ENCODE data around the gene ABTB2. TPM values are rescaled to one million over a fixed set of nuclear protein-coding genes. Genes with fewer than 3 reads are reported as not detected.
"Not testable (repeated sequence)": the region's sequence is repeated elsewhere in the genome, so short reads cannot be mapped to it uniquely, and the experiment has no call there.

Gene ABTB2
- total RNA-seq, 2 experiments from 2014 or later: 2.4 to 2.5 TPM

GRCh38 chr11:34395916-34396550, 38.2 kb upstream of the ABTB2 start:
- intact Hi-C loops (cut with micrococcal nuclease): no loop called here
- H3K4me1 Mint-ChIP-seq (ENCODE audit: low read depth): no peaks in the 10 kb centered on the region
- H3K4me3 Mint-ChIP-seq: no peak overlapping the region
- ATAC-seq: no peak
- no peak for TF ChIP-seq CTCF (IDR thresholded peaks at IDR 0.05)
- peaks cover 14% of the 10 kb centered on the region for H3K27me3 Mint-ChIP-seq
- no peak for DNase-seq
- POLR2A ChIA-PET: no interaction called here
- H3K36me3 Mint-ChIP-seq (ENCODE audit: low read depth): peaks cover 8% of the 10 kb centered on the region
- H3K27ac Mint-ChIP-seq: no peak overlapping the region
- H3K9me3 Mint-ChIP-seq: peaks cover 14% of the 10 kb centered on the region
- CTCF ChIA-PET: interaction anchor here (0.8 kb wide), 1 partner anchor 20 kb away, joined by 3 read pairs; no protein-coding TSS in a partner anchor

- ChIA-PET CTCF (interaction anchor here (1.0 kb wide), 1 partner anchor 9 kb away, joined by 3 read pairs; no protein-coding TSS in a partner anchor), POLR2A (no interaction called here)
- no peaks in the 10 kb centered on the region for H3K4me1 Mint-ChIP-seq (ENCODE audit: low read depth)
- peaks cover 8% of the 10 kb centered on the region for H3K36me3 Mint-ChIP-seq (ENCODE audit: low read depth)
- no peak for TF ChIP-seq CTCF (IDR thresholded peaks at IDR 0.05)
- DNase-seq (no peak), ATAC-seq (no peak)
- intact Hi-C loops (cut with micrococcal nuclease): no loop called here
- H3K27me3 Mint-ChIP-seq: peaks cover 14% of the 10 kb centered on the region
- peaks cover 14% of the 10 kb centered on the region for H3K9me3 Mint-ChIP-seq
- no peak overlapping the region for H3K4me3 Mint-ChIP-seq
- no peak overlapping the region for H3K27ac Mint-ChIP-seq
Observed at GRCh38 chr11:34394771-34395300, 37.0 kb upstream of the ABTB2 start.

GRCh38 chr11:34387653-34388052, 29.8 kb upstream of the ABTB2 start:
- Mint-ChIP-seq H3K4me3 (no peak overlapping the region), H3K27ac (no peak overlapping the region), H3K27me3 (peaks cover 14% of the 10 kb centered on the region), H3K9me3 (no peaks in the 10 kb centered on the region), H3K4me1 (ENCODE audit: low read depth) (peaks cover 2% of the 10 kb centered on the region), H3K36me3 (ENCODE audit: low read depth) (no peaks in the 10 kb centered on the region)
- ChIA-PET CTCF (no interaction called here), POLR2A (interaction anchor here (0.6 kb wide), 1 partner anchor 93 kb away, joined by 4 read pairs; no protein-coding TSS in a partner anchor)
- ATAC-seq (no peak), DNase-seq (no peak)
- TF ChIP-seq CTCF (IDR thresholded peaks at IDR 0.05): no peak
- intact Hi-C loops (cut with micrococcal nuclease): no loop called here

DNA sequence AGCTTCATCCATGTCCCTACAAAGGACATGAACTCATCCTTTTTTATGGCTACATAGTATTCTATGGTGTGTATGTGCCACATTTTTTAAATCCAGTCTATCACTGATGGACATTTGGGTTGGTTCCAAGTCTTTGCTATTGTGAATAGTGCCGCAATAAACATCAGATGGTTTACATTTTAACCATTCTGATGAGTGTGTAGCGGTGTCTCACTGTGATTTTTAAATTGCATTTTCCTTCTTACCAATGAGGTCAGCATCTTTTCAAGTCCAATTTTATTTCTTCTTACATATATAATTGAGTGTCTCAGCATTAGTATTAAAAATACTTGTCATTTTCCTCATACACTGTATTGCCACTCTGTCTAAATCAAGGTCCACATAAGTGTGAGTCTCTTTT, 28.5 kb upstream of the ABTB2 start:
- CTCF ChIA-PET: interaction anchor here (1.0 kb wide), 1 partner anchor 212 kb away, joined by 3 read pairs; no protein-coding TSS in a partner anchor
- H3K4me1 Mint-ChIP-seq (ENCODE audit: low read depth); H3K36me3 Mint-ChIP-seq (ENCODE audit: low read depth); H3K4me3 Mint-ChIP-seq; POLR2A ChIA-PET; intact Hi-C loops (cut with micrococcal nuclease); H3K9me3 Mint-ChIP-seq; DNase-seq; ATAC-seq; H3K27ac Mint-ChIP-seq: not testable (repeated sequence)
- peaks cover 11% of the 10 kb centered on the region for H3K27me3 Mint-ChIP-seq

DNA sequence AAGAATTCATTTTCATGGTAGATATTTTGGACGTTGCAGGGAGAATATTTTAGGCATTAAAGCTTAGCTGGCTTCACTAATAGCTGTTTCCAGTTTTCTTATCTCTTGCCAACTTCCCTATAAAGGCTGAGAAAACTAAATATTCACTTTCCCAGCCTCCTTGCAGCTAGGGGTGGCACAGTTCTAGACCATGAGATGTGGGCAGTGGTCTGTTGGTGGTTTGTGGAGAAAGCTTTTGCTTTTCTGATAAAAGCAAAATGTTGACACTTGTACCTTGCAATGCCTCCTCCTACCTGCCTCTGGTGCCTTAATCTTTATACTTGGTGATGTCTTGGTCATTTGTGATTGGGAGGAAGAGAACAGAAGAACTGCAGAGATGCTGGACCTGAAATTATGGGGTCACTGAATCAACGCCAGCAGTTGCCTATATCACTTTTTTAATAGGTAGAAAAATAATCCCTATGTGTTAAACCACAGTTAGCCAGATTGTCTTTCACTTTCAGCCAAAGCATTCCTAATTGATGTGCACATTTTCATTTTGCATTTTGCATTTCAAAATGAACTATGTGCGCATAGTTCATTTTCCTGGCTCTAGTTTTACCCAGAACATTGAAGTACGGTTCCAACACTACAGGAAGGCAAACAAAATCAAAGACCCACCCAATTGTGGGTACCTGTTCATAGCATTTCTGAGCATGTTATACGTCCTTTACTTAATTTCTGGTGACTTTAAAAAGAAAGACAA, 24.9 kb upstream of the ABTB2 start:
- Mint-ChIP-seq H3K27ac (no peak overlapping the region), H3K36me3 (ENCODE audit: low read depth) (no peaks in the 10 kb centered on the region), H3K27me3 (peaks cover 10% of the 10 kb centered on the region), H3K4me1 (ENCODE audit: low read depth) (peaks cover 2% of the 10 kb centered on the region), H3K9me3 (peaks cover 2% of the 10 kb centered on the region), H3K4me3 (no peak overlapping the region)
- no peak for DNase-seq
- ATAC-seq: no peak
- intact Hi-C loops (cut with micrococcal nuclease): no loop called here
- no peak for TF ChIP-seq CTCF (IDR thresholded peaks at IDR 0.05)
- CTCF ChIA-PET: interaction anchor here (1.2 kb wide), 1 partner anchor 108 kb away, joined by 4 read pairs; no protein-coding TSS in a partner anchor
- POLR2A ChIA-PET: no interaction called here

Measured in activated CD8-positive, alpha-beta T cell treated with anti-CD3 and anti-CD28 coated beads for 36 hours (primary cell).